ENCODE results near the gene DSEL. TPM values are rescaled to one million over a fixed set of nuclear protein-coding genes. Genes with fewer than 3 reads are reported as not detected.

Gene DSEL
- total RNA-seq: 5.9 and 6.2 TPM in 2 replicates
- long read RNA-seq, partial matches to known transcripts: 0 of 2 reads
- long read RNA-seq, other reads (novel, unspliced or antisense): 2 of 2 reads

DNA sequence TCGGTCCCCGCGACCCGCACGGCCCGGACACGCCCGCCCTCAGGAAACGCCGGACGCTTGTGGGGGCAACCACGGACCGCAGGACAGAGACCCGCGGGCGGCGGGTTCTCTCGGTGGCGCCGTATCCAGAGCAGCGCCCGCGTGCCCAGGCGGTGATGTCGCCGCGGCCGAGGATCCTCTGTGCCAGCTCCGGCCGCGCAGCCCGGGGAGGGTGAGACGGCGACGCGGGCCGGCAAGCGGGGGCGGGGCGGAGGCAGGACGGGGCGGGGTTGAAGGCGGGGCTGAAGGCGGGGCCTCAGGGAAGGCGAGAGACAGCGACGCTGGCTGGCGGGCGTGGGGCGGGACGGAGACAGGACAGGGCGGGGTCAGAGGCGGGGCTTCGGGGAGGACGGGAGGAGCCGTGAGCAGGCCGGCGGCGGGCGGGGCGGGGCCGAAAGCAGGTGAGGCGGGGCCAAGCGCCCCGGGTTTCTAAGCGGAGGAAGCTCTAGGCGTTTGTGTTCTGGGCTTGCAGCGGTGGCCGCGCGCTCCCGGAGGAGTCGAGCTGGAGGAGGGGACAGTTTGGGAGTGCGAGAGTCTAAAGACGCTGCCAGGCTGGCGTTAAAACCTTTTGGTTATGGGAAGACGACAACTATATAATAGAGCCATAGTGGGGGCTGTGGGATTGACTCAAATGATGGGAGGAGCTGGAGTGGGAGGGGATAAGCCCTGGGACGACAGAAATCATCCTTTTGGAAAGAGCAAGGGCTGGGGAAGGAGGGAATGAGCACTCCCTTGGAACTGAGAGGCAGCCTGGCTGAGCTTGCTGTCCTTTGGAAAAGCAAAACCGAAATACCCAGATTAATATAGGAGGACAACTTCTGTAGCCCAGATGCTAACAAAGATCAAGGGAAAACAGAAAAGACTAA, at the start of gene DSEL:
TSS of gene DSEL (minus strand) at position 182 of the 905 bp plus-strand sequence. CDS start 2,112 bp downstream, outside the sequence.
- peaks cover 16% of the 10 kb centered on the region for H3K4me1 Mint-ChIP-seq (ENCODE audit: low read depth)

DNA sequence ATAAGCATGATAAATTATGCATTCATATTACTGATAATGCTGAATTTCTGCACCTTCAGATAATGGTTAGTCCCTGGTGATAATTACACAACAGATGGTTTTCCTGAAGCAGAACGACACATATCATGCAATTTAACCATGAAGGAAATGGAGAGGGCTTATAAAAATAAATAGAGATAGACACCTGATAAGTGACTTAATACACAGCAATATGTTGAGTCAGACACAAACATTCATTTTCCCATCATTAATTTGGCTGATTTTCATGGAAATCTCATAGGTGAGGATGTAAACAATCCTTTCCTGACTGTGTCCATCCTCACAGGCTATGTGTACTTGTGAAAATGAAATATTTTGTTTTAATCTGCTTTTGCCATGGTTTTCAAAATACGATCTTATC, 36.9 kb upstream of the DSEL start:
- H3K27me3 Mint-ChIP-seq: no peaks in the 10 kb centered on the region
- H3K4me1 Mint-ChIP-seq (ENCODE audit: low read depth): no peaks in the 10 kb centered on the region
- no peak overlapping the region for H3K27ac Mint-ChIP-seq
- TF ChIP-seq, protein P1, sequence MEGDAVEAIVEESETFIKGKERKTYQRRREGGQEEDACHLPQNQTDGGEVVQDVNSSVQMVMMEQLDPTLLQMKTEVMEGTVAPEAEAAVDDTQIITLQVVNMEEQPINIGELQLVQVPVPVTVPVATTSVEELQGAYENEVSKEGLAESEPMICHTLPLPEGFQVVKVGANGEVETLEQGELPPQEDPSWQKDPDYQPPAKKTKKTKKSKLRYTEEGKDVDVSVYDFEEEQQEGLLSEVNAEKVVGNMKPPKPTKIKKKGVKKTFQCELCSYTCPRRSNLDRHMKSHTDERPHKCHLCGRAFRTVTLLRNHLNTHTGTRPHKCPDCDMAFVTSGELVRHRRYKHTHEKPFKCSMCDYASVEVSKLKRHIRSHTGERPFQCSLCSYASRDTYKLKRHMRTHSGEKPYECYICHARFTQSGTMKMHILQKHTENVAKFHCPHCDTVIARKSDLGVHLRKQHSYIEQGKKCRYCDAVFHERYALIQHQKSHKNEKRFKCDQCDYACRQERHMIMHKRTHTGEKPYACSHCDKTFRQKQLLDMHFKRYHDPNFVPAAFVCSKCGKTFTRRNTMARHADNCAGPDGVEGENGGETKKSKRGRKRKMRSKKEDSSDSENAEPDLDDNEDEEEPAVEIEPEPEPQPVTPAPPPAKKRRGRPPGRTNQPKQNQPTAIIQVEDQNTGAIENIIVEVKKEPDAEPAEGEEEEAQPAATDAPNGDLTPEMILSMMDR (IDR thresholded peaks at IDR 0.05; ENCODE audit: unreplicated experiment): no peak
- no peaks in the 10 kb centered on the region for H3K36me3 Mint-ChIP-seq (ENCODE audit: insufficient read depth)
- H3K4me3 Mint-ChIP-seq (ENCODE audit: low read depth): no peak overlapping the region
- DNase-seq (ENCODE audit: low spot score, unreplicated experiment): no peak
- H3K9me3 Mint-ChIP-seq (ENCODE audit: low read depth): peaks cover 7% of the 10 kb centered on the region

More for the DNA sequence above, at the start of gene DSEL:
- H3K27ac Mint-ChIP-seq: peak within 1 kb of the TSS; percentile 96
- H3K27me3 Mint-ChIP-seq: peaks cover 27% of the 10 kb centered on the region
- DNase-seq (ENCODE audit: low spot score, unreplicated experiment): peak; percentile 98
- TF ChIP-seq, protein P1 (IDR thresholded peaks at IDR 0.05; ENCODE audit: unreplicated experiment): no peak
- H3K9me3 Mint-ChIP-seq (ENCODE audit: low read depth): no peaks in the 10 kb centered on the region
- peak within 1 kb of the TSS; percentile 97 for H3K4me3 Mint-ChIP-seq (ENCODE audit: low read depth)
- no peaks in the 10 kb centered on the region for H3K36me3 Mint-ChIP-seq (ENCODE audit: insufficient read depth)

DNA sequence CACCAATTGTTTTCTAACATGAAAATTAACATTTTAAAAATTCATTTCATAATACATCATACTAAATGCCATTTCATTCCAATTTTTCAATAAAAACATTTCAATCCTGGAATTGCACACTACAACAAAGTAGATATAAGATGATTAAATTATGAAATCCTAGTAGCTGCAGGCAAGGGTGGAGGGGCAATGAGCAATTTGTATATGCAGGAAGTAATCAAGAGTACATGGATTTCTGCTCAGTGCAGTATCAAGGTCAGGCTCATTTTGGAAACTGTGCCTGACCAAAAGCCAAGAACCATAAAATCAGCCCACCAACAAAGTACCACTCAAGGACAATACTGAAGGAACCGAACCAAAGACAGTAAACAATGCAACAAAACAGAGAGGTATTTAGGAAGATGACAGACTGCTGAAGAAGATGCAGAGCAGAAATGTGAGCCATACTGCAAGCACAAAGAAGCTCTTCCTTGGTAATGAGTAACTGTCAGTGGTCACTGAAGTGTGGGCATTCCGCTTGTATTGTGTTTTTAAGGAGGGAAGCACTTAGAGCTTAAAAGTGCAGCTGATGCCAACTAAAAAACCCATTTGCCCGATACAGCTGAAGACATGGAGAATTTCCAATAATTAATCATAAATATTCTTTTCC, 34.5 kb upstream of the DSEL start:
- Mint-ChIP-seq H3K4me3 (ENCODE audit: low read depth) (no peak overlapping the region), H3K27ac (no peak overlapping the region), H3K9me3 (ENCODE audit: low read depth) (no peaks in the 10 kb centered on the region), H3K36me3 (ENCODE audit: insufficient read depth) (no peaks in the 10 kb centered on the region), H3K27me3 (no peaks in the 10 kb centered on the region), H3K4me1 (ENCODE audit: low read depth) (no peaks in the 10 kb centered on the region)
- TF ChIP-seq, protein P1 (IDR thresholded peaks at IDR 0.05; ENCODE audit: unreplicated experiment): no peak
- DNase-seq (ENCODE audit: low spot score, unreplicated experiment): no peak

DNA sequence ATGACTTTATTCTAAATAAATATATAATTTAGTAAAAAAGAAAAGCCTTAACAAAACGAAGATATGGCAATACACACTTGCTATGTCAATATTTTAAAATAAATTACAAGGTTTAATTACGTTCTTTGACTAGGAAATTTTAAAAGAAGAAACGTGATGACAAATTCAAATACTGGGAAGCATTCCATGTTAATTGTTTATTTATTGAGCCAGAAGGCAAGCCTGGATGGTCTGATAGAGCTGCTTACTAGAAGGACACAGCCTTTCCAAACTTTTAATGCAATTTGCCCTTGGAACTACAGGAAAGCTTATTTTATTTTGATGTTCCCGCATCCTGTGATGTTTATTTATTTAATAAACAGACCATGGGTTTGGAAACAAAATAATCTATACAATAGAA, 33.4 kb upstream of the DSEL start:
- no peaks in the 10 kb centered on the region for H3K9me3 Mint-ChIP-seq (ENCODE audit: low read depth)
- no peak overlapping the region for H3K27ac Mint-ChIP-seq
- DNase-seq (ENCODE audit: low spot score, unreplicated experiment): no peak
- no peaks in the 10 kb centered on the region for H3K4me1 Mint-ChIP-seq (ENCODE audit: low read depth)
- H3K36me3 Mint-ChIP-seq (ENCODE audit: insufficient read depth): no peaks in the 10 kb centered on the region
- H3K4me3 Mint-ChIP-seq (ENCODE audit: low read depth): no peak overlapping the region
- TF ChIP-seq, protein P1 (IDR thresholded peaks at IDR 0.05; ENCODE audit: unreplicated experiment): no peak
- no peaks in the 10 kb centered on the region for H3K27me3 Mint-ChIP-seq

DNA sequence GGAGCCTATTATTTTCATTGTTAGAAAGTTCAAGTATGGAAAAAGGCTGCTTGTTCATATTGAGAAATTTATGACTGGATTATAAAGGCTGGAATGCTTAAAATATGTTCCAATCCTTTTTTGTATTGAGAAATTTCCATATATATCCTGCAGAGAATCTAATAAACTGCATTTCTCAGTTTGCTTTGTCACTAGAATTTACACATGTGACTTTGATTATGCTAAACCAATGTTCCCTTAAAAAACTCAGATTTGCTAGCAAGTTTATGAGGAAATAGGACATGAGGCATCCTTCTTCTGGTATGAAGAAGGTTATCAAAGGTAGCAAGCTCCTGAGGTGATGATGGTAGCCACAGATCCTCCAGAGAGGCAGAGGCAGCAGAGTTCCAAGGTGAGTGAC, 29.2 kb upstream of the DSEL start:
- H3K9me3 Mint-ChIP-seq (ENCODE audit: low read depth): no peaks in the 10 kb centered on the region
- no peaks in the 10 kb centered on the region for H3K36me3 Mint-ChIP-seq (ENCODE audit: insufficient read depth)
- H3K27ac Mint-ChIP-seq: no peak overlapping the region
- TF ChIP-seq, protein P1 (IDR thresholded peaks at IDR 0.05; ENCODE audit: unreplicated experiment): no peak
- no peaks in the 10 kb centered on the region for H3K27me3 Mint-ChIP-seq
- H3K4me1 Mint-ChIP-seq (ENCODE audit: low read depth): no peaks in the 10 kb centered on the region
- no peak for DNase-seq (ENCODE audit: low spot score, unreplicated experiment)
- no peak overlapping the region for H3K4me3 Mint-ChIP-seq (ENCODE audit: low read depth)
